Measurements from ENCODE around the gene GALNT17. TPM values are rescaled to one million over a fixed set of nuclear protein-coding genes. Genes with fewer than 3 reads are reported as not detected.

GALNT17 gene
- total RNA-seq, 1 experiment from 2014 or later, result not detected

GRCh38 chr7:71140264-71140663 lies 8.3 kb downstream of the GALNT17 start:
- Histone ChIP-seq H3F3A (ENCODE audit: low read length, unreplicated experiment) (no peaks in the 10 kb centered on the region), H3K9me3 (ENCODE audit: low read length) (no peaks in the 10 kb centered on the region), H3K9ac (ENCODE audit: low read length) (no peak overlapping the region), H3K27me3 (ENCODE audit: low read length) (no peaks in the 10 kb centered on the region), H3K4me3 (ENCODE audit: low read length) (no peak overlapping the region), H2AFZ (ENCODE audit: low read length) (no peak overlapping the region), H3K79me2 (ENCODE audit: low read length) (no peaks in the 10 kb centered on the region), H3K36me3 (ENCODE audit: low read depth, low read length) (no peaks in the 10 kb centered on the region), H3K27ac (ENCODE audit: low read length) (no peak overlapping the region), H4K20me1 (ENCODE audit: low read length) (no peaks in the 10 kb centered on the region), H3K9me2 (replicated peaks; ENCODE audit: low read length) (no peaks in the 10 kb centered on the region), H3K4me2 (ENCODE audit: low read length) (no peak overlapping the region), H3K4me1 (ENCODE audit: insufficient read depth, low read length) (no peaks in the 10 kb centered on the region)
- intact Hi-C loops (cut with micrococcal nuclease), result no loop called here
- ATAC-seq (no peak), DNase-seq (no peak)
- TF ChIP-seq EZH2phosphoT487 (IDR thresholded peaks at IDR 0.05; ENCODE audit: borderline replicate concordance, low read length) (no peak), EZH2 (IDR thresholded peaks at IDR 0.05; ENCODE audit: low read length, unreplicated experiment) (no peak)
- TF ChIP-seq, protein P1, sequence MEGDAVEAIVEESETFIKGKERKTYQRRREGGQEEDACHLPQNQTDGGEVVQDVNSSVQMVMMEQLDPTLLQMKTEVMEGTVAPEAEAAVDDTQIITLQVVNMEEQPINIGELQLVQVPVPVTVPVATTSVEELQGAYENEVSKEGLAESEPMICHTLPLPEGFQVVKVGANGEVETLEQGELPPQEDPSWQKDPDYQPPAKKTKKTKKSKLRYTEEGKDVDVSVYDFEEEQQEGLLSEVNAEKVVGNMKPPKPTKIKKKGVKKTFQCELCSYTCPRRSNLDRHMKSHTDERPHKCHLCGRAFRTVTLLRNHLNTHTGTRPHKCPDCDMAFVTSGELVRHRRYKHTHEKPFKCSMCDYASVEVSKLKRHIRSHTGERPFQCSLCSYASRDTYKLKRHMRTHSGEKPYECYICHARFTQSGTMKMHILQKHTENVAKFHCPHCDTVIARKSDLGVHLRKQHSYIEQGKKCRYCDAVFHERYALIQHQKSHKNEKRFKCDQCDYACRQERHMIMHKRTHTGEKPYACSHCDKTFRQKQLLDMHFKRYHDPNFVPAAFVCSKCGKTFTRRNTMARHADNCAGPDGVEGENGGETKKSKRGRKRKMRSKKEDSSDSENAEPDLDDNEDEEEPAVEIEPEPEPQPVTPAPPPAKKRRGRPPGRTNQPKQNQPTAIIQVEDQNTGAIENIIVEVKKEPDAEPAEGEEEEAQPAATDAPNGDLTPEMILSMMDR (conservative IDR thresholded peaks at IDR 0.05; ENCODE audit: low read depth, low read length), result no peak
- POLR2A ChIA-PET (ENCODE audit: unreplicated experiment), result no interaction called here
- no TSS peak for BruUV-seq (replicated peaks)
- CTCF ChIA-PET, result no interaction called here

- no peak for ATAC-seq
- intact Hi-C loops (cut with micrococcal nuclease), result no loop called here
- no peaks in the 10 kb centered on the region for H3K4me1 ChIP-seq (ENCODE audit: insufficient read depth, low read length)
- ChIA-PET CTCF (no interaction called here), POLR2A (ENCODE audit: unreplicated experiment) (no interaction called here)
- H3K4me3 ChIP-seq (ENCODE audit: low read length), result no peak overlapping the region
- no peaks in the 10 kb centered on the region for H3K9me3 ChIP-seq (ENCODE audit: low read length)
- no peaks in the 10 kb centered on the region for H3K36me3 ChIP-seq (ENCODE audit: low read depth, low read length)
- no TSS peak for BruUV-seq (replicated peaks)
- H3K27ac ChIP-seq (ENCODE audit: low read length), result no peak overlapping the region
- no peak overlapping the region for H2AFZ ChIP-seq (ENCODE audit: low read length)
- no peak overlapping the region for H3K4me2 ChIP-seq (ENCODE audit: low read length)
- H3F3A ChIP-seq (ENCODE audit: low read length, unreplicated experiment), result no peaks in the 10 kb centered on the region
- no peak overlapping the region for H3K9ac ChIP-seq (ENCODE audit: low read length)
- no peaks in the 10 kb centered on the region for H3K27me3 ChIP-seq (ENCODE audit: low read length)
- H4K20me1 ChIP-seq (ENCODE audit: low read length), result no peaks in the 10 kb centered on the region
- H3K79me2 ChIP-seq (ENCODE audit: low read length), result no peaks in the 10 kb centered on the region
- DNase-seq, result no peak
- no peak for TF ChIP-seq EZH2 (IDR thresholded peaks at IDR 0.05; ENCODE audit: low read length, unreplicated experiment)
- TF ChIP-seq, protein P1 (conservative IDR thresholded peaks at IDR 0.05; ENCODE audit: low read depth, low read length), result no peak
- TF ChIP-seq EZH2phosphoT487 (IDR thresholded peaks at IDR 0.05; ENCODE audit: borderline replicate concordance, low read length), result no peak
- H3K9me2 ChIP-seq (replicated peaks; ENCODE audit: low read length), result no peaks in the 10 kb centered on the region
Measured at GRCh38 chr7:71144963-71145362, 13.0 kb downstream of the GALNT17 start.

DNA sequence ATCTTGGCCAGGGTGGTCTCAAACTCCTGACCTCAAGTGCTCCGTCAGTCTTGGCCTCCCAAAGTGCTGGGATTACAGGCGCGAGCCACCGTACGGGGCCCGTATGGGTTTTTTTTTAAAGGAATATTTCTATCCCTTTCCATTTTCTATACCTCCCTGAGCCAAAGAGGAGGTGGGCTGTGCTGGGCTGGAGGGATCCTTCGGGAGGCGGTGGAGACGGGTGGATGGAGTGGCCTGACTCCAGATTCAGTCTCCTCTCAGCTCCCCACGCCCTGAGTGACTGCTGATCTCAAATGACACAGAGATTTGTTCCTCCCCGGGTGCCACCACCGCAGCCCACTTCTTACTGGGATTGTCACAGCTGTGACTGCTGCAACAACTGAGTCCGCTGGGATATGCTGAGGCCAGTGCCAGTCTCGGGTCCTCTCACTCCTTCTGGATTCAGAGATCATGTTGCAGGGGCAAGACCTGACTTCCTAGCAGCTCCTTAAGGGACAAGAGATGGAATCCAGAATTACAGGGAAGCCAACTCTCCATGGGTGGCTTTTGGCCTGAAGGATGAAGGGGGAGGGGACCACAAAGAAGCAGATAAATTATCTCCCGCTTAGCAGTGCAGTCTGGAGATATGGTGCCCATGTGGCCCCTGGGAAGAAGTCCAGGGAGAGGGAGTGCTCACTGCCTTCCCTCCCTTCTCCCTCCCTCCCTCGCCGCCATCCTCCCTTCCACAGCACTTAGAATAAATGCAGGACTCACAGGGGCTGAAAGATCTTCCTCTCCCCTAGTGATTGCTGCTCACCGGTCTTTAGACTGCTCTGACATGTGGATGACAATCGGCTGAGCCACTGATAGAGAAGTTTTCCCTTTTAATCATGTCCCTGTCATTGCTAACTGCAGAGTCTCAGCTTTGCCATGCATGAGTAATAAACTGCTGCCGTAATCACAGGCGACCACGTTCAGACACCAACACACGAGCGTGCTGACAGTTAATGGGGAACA lies 14.3 kb downstream of the GALNT17 start:
- Histone ChIP-seq H3K27me3 (ENCODE audit: low read length) (no peaks in the 10 kb centered on the region), H3K27ac (ENCODE audit: low read length) (no peak overlapping the region), H3K9me3 (ENCODE audit: low read length) (no peaks in the 10 kb centered on the region), H3K4me3 (ENCODE audit: low read length) (no peak overlapping the region), H3K4me1 (ENCODE audit: insufficient read depth, low read length) (no peaks in the 10 kb centered on the region), H3K36me3 (ENCODE audit: low read depth, low read length) (no peaks in the 10 kb centered on the region), H3K9ac (ENCODE audit: low read length) (no peak overlapping the region), H3K79me2 (ENCODE audit: low read length) (no peaks in the 10 kb centered on the region), H3F3A (ENCODE audit: low read length, unreplicated experiment) (no peaks in the 10 kb centered on the region), H4K20me1 (ENCODE audit: low read length) (no peaks in the 10 kb centered on the region), H3K9me2 (replicated peaks; ENCODE audit: low read length) (no peaks in the 10 kb centered on the region), H2AFZ (ENCODE audit: low read length) (no peak overlapping the region), H3K4me2 (ENCODE audit: low read length) (no peak overlapping the region)
- ChIA-PET POLR2A (ENCODE audit: unreplicated experiment) (no interaction called here), CTCF (no interaction called here)
- intact Hi-C loops (cut with micrococcal nuclease), result no loop called here
- TF ChIP-seq EZH2 (IDR thresholded peaks at IDR 0.05; ENCODE audit: low read length, unreplicated experiment) (no peak), EZH2phosphoT487 (IDR thresholded peaks at IDR 0.05; ENCODE audit: borderline replicate concordance, low read length) (no peak)
- TF ChIP-seq, protein P1 (conservative IDR thresholded peaks at IDR 0.05; ENCODE audit: low read depth, low read length), result no peak
- no TSS peak for BruUV-seq (replicated peaks)
- ATAC-seq (no peak), DNase-seq (no peak)
